ACC112 (cell line): ENCODE results near the gene PTH.

Source experiments
- H2AFZ ChIP-seq: fragments of 200-600 bp; sonication (generic); one replicate; pipeline ENCODE4 v1.6.0; 2017; ENCODE audit warnings: antibody characterized with exemption, low read length; ENCODE audit not compliant: unreplicated experiment
- H3K27ac ChIP-seq: fragments of 200-600 bp; sonication (generic); 2 replicates; pipeline ENCODE4 v1.5.1; 2014; ENCODE audit warnings: low read depth, mild to moderate bottlenecking, antibody characterized with exemption, low read length, moderate library complexity
- H3K27me3 ChIP-seq: fragments of 200-600 bp; sonication (generic); 2 replicates; pipeline ENCODE4 v1.6.1; 2014; ENCODE audit warnings: mild to moderate bottlenecking, antibody characterized with exemption, low read length, moderate library complexity, mixed read lengths; ENCODE audit not compliant: insufficient read depth
- H3K36me3 ChIP-seq: fragments of 200-600 bp; sonication (generic); 2 replicates; pipeline ENCODE4 v1.6.1; 2016; ENCODE audit warnings: mild to moderate bottlenecking, antibody characterized with exemption, low read length, moderate library complexity, mixed read lengths; ENCODE audit not compliant: insufficient read depth
- H3K4me1 ChIP-seq: fragments of 200-600 bp; sonication (generic); one replicate; pipeline ENCODE4 v1.6.1; 2016; ENCODE audit warnings: low read length, mixed read lengths; ENCODE audit not compliant: insufficient read depth, unreplicated experiment, control insufficient read depth
- H3K4me3 ChIP-seq: fragments of 200-600 bp; sonication (generic); 2 replicates; pipeline ENCODE4 v1.5.1; 2014; ENCODE audit warnings: mild to moderate bottlenecking, low read depth, low read length
- H3K79me2 ChIP-seq: fragments of 200-600 bp; sonication (generic); one replicate; pipeline ENCODE4 v1.6.0; 2016; ENCODE audit warnings: low read length; ENCODE audit not compliant: control insufficient read depth, unreplicated experiment, insufficient read depth

PTH gene

GRCh38 chr11:13449522-13449921 is 46.3 kb downstream of the PTH start:
- peaks cover 82% of the 10 kb centered on the region for H3K79me2 ChIP-seq
- no peak overlapping the region for H2AFZ ChIP-seq
- H3K4me3 ChIP-seq, result no peak overlapping the region
- peaks cover 30% of the 10 kb centered on the region for H3K4me1 ChIP-seq
- no peaks in the 10 kb centered on the region for H3K36me3 ChIP-seq
- peak overlapping the region; percentile 21; the same call in 1 of the 2 replicates for H3K27ac ChIP-seq
- H3K27me3 ChIP-seq, result no peaks in the 10 kb centered on the region

GRCh38 chr11:13448876-13449275 is 46.9 kb downstream of the PTH start:
- Histone ChIP-seq H3K27me3 (no peaks in the 10 kb centered on the region), H3K4me3 (peak overlapping the region; percentile 7; the same call in 1 of the 2 replicates), H3K36me3 (no peaks in the 10 kb centered on the region), H3K27ac (peak overlapping the region; percentile 21), H3K79me2 (peaks cover 83% of the 10 kb centered on the region), H2AFZ (no peak overlapping the region), H3K4me1 (peaks cover 30% of the 10 kb centered on the region)

DNA sequence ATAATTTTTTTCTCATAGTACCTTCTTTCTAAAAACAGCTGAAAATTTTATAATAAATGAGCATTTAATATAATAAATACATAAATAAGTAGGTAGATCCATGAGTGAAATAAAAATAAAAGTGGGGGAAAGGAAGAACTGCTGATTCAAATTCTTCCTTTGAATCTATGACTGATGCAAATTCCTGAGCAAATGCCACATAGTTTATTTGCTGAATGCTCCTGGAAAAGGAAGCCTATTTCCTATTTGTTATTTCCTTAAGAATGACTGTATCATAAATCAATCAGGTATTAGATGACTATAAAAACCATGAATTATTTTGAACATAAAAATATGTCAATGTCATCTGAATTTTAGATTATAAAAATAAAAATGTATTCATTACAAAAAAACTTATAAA is 49.4 kb downstream of the PTH start:
- no peaks in the 10 kb centered on the region for H3K27me3 ChIP-seq
- peaks cover 82% of the 10 kb centered on the region for H3K79me2 ChIP-seq
- H2AFZ ChIP-seq, result no peak overlapping the region
- no peaks in the 10 kb centered on the region for H3K36me3 ChIP-seq
- peak overlapping the region; percentile 39; the same call in 1 of the 2 replicates for H3K27ac ChIP-seq
- H3K4me1 ChIP-seq, result peaks cover 34% of the 10 kb centered on the region
- H3K4me3 ChIP-seq, result no peak overlapping the region

GRCh38 chr11:13445588-13445987 is 50.2 kb downstream of the PTH start:
- Histone ChIP-seq H3K27me3 (no peaks in the 10 kb centered on the region), H3K4me1 (peaks cover 40% of the 10 kb centered on the region), H3K36me3 (no peaks in the 10 kb centered on the region), H3K4me3 (peak overlapping the region; percentile 36; the same call in 1 of the 2 replicates), H3K79me2 (peaks cover 74% of the 10 kb centered on the region), H3K27ac (no peak overlapping the region), H2AFZ (no peak overlapping the region)
